DMS53 treated with DMSO at 0.1 percent for 48 hours (cell line): ENCODE results near the gene C10orf105.

Experiments
- DNase-seq: peaks from one replicate; lab custom pipeline; 2025; ENCODE audit not compliant: unreplicated experiment; lab: John Stamatoyannopoulos, UW

The C10orf105 gene

DNA sequence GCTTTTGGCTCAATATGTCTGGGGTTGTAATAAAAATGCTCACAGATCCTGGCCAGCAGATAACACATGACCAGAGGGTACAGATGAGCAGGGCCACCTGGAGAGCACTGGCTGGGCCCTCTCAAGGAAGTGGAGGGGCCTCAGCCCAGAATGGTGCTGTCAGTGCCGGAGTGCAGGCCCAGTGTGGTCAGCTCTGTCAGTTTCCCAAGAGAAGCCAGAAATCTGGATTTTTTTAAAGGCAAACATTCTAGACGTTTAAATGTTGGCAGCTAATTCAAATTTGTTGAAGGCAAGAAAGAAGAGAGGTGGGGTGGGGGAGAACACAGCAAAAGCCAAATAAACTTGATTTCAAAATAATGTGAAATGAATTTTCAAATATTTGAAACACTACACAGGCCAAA lies 2.0 kb downstream of the C10orf105 start:
- no peak for DNase-seq

DNA sequence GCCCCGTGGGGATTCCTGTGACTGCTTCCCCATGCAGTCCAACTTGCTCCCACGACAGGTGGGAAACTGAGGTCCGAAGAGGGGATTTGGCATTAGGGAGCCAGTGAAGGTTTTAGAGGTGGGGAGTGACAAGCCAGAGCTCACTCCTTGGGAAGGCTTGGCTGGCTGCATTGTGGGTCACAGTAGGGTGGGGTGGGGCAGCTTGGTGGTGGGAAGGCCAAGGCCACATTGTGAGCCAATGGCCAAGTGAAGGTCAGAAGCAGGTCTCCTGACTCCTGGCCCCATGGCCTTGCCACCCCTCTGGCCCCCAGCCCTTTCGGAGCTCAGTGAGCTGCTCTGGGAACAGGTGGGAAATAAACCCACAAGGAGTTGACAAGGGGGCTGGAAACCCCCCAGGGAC lies 2.5 kb downstream of the C10orf105 start:
- DNase-seq: no peak

DNA sequence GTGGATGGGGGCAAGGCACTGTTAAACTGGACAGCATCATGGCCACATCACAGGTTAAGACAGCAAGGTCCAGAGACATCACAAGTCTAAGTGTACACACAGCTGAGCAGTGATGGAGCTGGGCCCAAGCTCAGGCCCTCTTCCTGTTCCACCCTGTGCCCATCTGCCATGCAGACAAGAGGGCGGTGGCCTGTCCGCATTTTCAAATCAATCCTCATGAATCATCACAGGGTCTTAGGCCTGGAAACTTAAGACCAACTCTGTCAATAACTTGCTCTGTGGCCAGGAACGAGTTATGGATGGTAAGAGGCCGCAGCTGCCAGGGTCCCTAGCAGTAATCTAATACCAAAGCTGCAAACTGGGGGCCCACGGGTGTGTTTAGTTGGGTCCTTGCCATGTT lies 3.2 kb downstream of the C10orf105 start:
- DNase-seq: no peak

DNA sequence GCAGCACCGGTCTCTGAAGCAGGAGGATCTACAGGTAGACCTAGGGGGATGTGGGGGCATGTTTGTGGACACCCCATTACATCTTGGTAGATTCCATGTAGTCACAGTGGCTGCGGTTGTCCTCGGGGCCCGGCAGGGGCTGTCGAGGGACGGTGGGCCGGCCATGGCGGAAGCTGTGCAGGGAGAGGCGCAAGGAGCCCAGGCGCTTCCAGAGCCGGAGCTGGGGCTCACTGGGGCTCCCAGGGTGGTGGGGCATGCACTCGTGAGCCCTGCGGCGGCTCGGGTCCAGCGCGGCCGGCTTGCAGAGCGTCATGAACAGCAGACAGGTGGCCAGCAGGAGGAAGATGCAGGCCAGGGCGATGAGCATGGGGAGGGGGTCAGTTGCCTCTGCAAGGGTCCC lies 3.7 kb downstream of the C10orf105 start:
- DNase-seq: no peak

DNA sequence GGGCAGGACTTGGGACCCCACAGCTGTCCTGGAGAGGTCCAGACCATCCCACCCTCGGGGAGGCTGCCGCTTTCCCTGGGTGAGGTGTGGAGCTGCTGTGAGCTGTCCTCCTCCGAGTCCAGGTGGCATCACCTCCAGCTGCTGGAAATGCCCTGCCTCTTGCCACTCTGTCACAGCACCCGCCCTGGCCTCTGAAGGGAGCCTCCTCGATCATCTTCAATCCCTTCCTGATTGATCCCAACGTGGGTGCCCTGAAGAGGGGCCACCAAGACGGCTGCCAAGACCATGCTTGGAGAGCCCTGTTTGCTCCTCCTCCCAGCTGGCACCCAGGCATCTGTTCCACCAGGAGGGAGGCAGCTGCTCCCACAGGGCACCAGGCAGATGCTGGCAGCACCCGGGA lies 4.6 kb downstream of the C10orf105 start:
- no peak for DNase-seq

DNA sequence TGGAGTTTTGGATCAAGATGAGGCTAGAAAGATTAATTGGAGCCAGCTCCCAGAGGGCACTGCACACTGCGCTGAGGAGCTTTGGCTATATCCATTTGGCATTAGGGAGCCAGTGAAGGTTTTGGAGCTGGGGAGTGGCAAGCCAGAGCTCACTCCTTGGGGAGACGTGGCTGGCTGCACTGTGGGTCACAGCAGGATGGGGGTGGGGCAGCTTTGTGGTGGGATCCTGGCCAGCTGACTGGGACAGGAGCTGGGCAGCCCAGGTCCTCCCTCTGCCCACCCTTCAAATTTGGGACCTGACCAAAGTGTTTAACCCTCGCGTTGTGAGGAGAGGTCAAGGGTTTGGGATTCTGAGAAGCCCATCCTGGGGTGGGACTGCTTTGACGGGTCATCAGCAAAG lies 5.0 kb downstream of the C10orf105 start:
- DNase-seq: no peak

DNA sequence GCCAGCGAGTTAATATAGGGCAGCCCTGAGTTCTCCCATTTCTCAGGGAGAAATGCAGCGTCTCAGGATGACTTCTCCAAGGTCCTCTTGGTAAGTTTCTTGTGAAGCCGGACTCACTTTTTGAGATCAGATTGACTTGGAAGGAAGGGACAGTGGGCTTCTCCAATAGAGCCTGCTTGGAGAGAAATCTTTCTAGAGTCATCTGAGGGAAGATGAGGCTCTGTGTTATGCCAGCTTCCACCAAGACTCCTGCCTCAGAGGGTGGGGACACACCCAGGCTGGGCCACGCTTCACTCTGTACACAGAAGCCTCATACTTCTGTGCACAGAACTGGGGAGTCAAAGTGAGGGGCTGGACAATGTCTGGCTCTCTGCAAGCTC lies 5.6 kb downstream of the C10orf105 start:
- DNase-seq: no peak

DNA sequence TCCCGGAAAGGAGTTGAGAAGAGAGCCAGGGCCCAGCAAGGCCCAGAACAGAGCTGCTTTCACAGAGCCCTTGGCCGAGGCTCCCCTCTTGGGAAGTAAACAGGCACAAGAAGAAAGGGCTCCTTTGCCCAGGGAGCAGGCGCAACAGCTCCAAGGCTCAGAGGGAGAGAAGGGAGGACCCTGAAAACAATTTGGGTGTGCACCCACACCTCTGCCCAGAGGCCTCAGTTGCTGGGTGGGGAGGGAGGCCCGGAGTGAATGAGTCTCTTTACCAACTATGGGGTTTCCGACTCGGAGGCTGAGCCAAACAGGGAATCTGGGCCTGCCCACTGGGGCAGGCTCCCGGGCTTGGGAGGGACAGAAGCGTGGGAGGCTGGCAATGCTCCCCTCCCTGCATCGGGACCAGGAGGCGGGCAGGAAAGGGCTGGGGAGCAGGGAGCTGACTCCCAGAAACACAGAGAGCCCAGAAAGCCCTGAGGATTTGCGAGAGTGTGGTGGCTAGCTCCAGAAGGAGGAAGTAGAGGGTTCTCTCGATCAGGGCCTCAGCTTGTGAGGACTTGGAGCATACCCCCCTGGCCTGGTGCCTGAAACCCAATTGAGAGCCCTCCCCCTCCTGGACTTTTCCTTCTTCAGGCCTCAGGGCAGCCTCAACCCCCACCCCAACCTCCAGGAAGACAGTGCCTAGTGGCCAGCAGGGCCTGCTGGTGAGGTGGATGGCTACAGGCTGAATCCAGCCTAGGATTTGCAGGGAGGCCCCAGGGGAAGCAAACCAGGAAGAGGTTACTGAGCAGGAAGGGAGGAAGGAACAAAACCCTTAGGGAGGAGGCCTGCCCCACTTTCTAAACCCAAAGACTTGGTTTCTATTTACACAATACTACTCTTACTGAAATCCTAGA lies 6.2 kb downstream of the C10orf105 start:
- no peak for DNase-seq

DNA sequence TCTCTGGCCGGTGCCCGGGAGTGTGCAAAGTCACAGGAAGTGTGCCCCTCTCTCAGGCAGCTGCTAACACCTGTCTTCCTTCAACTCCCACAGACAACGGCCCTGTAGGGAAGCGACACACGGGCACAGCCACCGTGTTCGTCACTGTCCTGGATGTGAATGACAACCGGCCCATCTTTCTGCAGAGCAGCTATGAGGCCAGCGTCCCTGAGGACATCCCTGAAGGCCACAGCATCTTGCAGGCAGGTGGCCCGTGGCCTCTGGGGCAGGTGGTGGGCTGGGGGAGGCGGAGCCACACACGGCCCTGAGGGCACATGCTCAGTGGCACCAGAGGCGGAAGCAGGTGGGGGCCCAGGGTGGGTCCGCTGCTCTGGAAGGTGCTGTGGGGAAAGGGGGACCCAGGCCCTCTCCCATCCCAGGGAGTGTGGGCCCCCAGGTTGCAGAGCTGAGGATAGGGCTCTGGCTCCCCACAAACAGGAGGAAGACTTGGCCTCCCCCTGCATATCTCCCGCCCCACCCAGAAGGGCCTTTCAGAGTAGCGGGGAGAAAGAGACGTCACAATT lies 6.9 kb downstream of the C10orf105 start:
- DNase-seq: no peak

DNA sequence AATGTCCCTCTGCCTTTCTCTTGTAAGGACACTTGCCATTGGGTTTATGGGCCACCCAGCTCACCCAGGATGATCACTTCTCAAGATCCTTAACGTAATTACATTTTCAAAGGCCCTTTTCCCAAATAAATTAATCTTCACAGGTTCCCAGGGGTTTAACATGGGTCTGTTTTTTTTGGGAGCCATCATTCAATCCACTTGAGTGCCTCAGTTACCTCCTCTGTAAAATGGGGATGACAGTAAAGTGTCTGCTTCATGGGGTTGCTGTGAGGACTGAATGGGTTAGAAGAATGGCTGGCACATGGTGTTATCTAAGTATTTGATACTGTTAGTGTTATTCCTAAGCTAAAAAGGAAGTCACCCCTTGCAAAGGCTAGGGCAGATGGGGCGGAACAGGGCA lies 7.4 kb downstream of the C10orf105 start:
- no peak for DNase-seq

DNA sequence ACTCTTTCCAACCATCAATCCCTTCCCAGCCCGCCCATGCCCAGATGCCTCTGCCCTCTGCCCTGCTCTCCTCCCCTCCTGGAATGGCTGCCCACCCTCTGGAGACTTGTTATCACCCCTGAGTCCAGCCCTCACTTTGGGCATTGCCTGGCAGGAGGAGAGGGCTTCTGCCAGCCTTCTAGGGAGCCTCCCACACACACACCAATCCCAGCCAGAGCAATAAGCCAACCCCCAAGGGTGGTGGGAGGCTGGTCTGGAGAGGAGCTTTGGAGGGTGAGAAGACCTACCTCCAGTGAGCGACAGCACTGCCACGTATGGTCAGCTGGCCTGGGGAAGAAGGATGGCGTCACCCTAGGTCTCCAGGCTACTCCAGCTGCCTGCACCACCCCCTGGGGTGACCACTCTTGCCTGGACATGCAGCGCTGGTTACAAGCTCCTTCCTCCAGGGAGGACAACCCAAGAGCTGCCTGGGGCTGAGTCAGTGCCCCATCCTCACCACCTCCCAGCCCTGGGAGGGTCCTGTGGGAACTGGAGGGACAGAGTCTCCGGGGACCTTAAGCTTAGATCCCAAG lies 8.4 kb downstream of the C10orf105 start:
- DNase-seq: no peak

DNA sequence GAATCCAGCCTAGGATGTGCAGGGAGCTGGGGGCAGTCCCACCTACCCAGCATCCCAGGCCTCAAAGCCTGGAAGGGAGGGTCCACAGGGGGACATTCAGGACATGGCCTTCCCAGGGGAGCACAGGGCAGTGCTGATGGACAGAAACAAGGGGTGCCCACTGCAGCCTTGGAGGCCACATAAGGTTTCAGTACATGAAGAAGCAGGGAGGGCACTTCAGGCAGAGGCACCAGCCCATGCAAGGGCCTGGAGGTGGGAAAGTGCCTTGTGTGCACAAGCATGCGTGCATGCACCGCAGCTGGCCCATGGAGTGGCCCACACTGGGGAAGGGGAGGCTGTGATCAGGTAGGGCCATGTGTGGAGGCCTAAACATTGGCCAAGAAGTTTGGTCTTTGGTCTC lies 9.1 kb downstream of the C10orf105 start:
- DNase-seq: no peak

DNA sequence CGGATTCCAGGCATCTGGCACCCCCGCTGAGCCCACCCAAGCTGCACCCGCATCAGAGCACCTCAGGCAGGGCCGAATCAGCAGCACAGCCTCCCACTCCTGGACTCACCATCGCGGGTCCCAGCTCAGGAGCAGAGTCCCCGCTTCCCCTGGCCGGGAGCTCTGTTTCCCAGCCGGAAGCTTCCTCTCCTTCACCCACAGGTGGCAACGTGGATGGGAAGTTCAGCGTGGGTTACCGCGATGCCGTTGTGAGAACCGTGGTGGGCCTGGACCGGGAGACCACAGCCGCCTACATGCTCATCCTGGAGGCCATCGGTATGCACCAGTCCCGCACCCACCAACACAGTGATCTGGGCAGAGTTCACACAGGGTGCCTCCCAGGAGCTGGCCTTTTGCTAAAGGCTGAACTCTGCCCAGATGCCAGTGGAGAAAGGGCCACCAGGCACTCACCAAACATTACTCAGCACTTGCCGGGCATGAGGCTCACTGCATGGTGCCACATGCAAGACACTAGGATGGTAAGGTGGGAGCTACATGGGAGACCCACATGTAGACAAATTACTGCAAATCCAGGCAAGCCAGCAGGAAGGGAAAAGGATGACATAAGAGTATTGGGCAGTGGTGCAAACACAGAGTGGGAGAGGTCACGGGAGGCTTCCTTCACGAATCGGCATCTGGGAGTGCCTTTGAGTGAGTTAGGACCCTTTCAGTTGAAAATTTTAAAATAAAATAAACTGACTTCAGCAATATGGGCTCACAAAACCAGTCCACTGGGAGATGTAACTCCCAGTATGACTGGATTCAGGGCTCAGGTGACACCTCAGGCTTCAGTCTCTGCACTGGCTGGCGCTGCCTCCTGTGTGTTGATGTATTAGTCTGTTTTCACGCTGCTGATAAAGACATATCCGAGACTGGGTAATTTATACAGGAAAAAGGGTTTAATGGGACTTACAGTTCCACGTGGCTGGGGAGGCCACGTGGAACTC lies 10.4 kb downstream of the C10orf105 start:
- DNase-seq: no peak

DNA sequence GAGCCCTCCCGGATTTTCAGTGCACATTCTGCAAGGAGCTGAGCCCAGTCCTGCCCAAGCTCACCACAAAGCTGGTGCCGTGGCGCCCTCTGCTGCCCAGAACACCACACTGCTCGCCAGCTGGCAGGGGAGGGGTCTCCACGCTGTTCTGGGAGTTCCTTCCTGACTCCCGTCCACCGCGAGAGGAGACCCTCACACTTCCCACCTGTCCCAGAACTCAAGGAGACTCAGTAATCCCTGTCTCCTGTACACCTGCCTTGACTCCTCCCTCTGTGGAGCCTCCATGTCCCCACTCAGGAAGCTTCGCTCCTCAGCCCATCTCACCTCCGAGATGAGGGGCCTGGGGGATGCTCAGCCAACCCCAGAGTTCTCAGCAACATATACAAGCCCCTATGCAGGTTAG lies 11.3 kb downstream of the C10orf105 start:
- DNase-seq: peak; percentile 8

DNA sequence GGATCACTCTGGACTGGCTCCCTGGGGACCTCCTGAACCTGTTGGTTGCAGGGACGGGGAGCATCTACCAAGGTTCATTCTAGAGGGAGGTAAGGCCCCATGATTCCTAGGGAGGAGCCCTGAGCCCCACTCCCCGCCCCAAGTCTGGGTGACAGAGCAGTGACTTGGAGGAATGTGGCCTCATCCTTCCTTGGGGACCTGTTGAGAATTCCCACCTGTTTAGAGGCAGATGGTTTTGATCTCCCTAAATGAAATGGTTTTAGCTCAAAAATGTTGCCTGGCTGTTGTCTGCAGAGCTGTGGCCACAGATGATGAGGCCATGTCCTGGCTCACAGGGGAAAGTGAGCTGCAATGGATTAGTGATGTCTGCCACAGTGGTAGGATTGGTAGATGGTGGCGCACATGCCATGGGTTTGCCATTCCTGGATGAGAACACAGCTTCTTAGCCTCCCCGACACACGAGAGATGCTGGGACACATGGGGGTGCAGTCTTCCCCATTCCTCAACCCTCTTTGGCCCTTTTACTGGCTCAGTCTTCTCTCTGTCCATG lies 12.3 kb downstream of the C10orf105 start:
- DNase-seq: no peak

DNA sequence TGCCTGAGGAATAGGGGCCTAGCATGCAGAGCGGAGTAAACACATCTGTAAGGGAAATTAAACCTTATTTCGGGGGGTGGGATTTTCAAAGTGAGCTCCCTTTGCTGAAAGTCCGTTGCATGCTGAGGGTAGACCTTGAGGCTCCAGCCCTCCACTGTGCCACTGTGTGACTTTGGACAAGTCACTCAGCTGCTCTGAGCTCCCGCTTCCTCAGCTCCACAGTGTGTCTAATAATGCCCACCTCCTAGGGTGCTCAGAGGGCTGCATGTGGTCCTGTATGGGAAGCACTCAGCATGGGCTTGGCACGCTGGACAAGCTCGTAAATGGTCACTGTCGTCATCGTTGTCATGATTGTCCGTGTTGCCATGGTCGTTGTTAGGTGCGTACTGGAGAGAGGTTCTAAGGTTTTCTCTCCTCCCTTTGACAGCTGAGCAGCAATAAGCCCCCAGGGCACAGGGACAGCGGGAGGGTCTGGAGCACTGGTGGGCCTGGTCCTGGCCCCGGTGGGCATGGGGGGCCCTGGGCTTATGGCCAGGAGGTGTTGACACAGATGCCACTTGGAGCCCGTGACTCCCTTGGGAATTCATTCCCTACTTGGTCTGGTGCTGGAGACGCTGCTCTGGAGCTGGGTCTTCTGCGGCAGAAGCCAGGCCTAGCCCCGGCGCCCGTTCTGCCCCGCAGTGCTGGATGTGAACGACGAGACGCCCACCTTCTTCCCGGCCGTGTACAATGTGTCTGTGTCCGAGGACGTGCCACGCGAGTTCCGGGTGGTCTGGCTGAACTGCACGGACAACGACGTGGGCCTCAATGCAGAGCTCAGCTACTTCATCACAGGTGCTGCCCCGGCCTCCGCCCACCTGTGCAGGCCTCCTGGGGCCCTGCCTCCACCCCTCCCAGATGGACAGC lies 13.1 kb downstream of the C10orf105 start:
- no peak for DNase-seq

DNA sequence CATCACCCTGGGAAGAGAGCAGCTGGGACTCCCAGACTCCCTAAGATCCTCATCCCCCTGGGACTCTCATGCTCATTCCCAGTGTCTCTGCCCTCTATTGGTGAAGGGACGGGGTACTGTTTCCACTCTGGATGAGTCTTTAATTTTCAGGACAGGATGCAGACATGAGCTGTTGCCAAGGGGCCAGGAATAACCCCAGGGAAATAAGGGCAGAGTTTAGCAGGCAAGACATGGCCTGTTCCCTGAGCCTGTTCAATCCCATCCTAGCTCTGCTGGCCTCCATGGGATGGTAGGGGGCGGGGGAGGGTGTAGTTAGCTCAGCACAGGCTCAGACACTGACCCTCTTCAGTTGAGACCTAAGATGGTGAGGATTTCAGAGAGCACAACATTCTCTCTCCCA lies 14.0 kb downstream of the C10orf105 start:
- DNase-seq: no peak

DNA sequence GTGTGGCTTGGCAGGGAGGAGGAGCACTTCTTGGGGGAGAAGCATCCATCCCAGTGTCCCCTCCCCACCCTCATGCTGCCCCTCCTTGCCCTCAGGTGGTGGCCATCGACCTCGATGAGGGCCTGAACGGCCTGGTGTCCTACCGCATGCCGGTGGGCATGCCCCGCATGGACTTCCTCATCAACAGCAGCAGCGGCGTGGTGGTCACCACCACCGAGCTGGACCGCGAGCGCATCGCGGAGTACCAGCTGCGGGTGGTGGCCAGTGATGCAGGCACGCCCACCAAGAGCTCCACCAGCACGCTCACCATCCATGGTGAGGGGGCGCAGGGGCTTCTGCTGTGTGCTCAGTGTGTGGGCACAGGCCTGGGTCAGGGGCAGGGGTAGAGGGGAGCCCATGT lies 14.8 kb downstream of the C10orf105 start:
- no peak for DNase-seq

DNA sequence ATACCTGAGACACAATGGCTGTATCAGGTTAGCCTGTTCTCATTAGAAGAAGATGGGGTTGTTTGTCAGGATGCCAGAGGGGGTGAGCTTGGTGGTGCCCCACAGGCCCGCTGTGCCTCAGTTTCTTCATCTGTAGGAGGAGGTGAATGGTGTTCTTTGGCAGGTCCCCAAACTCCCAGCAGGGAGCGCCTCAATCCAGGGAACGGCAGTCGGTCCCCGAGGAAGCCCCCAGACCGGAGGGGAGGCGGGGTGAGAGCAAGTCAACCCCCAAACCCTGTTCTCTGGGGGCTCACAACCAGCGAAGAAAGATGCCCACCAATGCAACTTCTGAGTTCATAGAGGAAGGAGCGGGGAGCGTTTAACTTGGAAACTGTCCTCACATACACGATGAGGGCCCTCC lies 16.0 kb downstream of the C10orf105 start:
- DNase-seq: no peak
